Suppressor macrophage treated with lipopolysaccharide for 1 hour (primary cell): Measurements from ENCODE around the gene SYT17.

Experiments used
- DNase-seq, 3 donors: peaks; one replicate each; pipeline ENCODE4 v3.0.0-alpha.2; 2020 to 2022

The SYT17 gene

DNA sequence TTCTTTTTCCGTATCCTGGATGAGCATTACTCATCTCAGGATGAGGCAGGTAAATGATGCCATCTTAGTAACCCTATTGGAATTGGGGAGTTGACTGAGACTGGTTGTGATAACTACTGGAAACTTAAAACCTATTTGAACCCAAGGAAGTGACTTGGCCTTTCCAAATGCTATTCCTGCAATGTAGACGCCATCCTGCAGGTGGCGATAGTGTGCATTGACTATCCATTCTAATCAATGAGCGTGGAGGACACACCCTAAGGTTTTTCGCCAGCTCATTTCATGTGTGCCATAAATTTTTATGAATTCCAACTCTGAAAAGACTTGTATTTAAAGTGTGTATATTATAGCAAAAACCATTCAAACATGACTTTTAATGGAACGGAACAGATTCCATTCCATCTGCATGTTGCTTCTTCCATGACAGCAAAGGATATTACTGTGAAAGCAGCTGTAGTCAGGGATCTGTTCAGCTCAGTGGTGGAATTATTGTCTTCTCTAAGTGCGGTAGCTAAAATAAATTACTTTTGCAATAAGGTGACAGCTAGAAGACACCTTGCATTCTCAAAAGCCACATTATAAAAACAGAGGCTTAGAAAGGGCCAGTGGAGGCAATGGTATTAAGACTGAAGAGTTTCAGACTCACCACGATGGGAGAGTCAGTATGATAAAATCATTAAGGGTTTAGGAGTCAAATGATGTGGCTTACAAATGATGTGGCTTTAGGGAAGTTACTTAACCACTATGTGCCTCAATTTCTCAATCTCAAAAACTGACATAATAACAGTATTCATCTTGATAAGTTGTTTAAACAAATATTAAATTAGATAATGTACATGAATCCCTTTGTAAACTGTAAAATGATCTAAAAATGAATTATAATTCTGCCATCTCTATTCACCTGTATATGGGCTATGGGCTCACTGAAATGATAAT is 55.5 kb downstream of the SYT17 start:
- peak; percentile 47 to 53 (median 52) for DNase-seq

DNA sequence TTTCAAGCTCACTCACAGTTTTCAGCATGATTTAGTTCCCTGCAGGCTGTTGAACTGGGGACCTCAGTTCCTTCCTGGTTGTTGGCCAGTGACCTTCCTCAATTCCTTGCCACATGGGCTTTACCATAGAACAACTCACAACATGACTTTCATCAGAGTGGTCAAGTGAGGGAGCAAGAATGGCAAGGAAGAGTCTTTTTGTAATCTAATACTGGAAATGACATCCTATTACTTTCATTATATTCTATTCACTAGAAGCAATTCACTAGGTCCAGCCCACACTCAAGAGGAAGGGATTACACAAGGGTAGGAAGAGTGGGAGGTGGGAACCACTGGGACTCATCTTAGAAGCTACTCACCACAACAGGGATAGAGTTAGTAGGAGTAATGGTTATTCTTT is 57.6 kb downstream of the SYT17 start:
- DNase-seq = peak; percentile 72 to 89 (median 77)

DNA sequence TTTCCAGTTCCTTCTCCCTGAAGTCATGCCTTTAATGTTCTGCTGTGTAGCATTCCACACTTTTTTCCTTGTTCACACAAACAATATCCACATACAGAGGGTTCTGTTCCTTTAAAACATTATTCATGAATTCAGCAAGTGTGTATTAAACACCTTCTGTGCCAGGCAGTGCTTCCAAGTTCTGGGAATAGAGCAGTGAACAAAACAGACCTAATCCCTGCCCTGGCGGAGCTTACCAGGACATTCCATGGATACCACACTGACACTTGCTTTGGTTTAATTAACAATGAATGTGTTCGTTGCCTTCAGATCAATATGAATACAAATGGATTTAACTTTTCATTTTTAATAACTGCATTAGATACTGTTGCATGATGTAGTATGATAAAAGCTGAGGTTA is 59.6 kb downstream of the SYT17 start:
- no peak for DNase-seq

DNA sequence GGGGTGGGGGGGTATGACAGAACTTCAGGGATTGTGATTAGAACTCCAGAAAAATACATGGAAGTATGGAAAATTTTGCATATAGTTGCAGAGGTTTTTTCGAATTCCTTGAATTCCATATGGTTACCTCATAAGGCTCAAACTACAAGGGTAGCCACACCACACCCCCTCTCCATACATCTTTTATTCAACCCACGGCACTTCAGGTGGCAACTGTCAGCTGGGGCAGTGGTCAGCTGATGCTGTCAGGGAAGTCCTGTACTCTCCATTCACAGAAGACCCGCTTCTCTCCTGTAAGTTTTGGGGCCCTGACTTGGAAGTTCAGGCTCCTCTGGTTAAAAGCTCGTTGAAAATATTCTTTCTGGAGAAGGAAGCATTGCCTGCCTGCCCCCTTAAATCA is 60.0 kb downstream of the SYT17 start:
- DNase-seq = no peak

DNA sequence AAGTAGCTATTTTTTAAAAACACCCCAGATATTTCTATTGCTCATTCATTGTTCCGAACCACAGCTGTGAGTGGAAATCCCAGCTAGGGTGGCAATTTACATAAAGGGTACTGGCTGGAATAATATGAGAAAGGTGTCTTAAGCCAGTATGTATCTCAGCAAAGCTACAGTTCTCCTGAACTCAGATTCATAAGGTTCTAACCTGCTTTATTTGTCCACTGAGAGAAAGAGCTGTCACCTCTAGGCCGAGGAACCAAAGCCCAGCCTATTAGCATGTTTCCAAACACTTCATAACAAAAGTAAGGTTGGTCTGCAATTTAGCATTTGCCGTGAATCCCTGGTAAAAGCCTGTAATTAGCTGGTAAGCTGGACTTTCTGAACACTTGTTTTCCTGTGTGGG is 60.5 kb downstream of the SYT17 start:
- DNase-seq = no peak

DNA sequence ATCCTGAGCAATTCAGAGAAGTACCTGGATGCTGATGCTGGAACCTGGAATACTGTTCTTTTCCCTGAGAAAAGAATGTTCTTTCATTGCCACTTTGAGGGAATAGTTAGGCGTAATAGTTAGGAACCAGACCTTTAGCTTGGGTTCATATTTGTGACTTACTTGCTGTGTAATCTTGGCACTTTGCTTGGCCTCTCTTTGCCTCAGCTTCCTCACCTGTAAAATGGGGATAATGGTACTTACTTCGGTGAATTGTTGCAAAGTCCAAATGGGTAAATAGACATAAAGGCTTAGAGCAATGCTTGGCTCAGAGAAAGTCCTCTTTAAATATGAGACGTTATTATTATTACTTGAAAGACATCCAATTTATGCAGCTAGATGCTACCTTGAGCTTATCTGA is 62.5 kb downstream of the SYT17 start:
- no peak for DNase-seq

DNA sequence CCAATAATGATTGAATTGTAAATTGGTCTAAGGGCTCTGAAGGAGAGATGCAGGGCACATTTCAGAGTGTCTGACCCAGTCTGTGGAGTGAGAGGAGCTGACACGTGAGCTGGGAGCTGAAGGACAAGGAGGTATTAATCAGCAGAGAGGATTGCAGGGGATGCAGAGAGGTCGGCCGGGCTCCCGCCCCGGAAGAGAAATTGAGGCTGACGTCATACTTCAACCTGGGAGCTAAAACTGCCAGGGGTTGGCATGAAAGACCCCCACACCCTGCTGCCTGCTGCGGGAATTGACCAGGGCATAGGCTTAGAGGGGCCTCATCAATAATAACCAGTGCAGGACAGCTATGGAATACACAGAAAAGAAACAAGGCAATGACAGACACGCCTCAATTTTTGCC is 63.8 kb downstream of the SYT17 start:
- no peak for DNase-seq

DNA sequence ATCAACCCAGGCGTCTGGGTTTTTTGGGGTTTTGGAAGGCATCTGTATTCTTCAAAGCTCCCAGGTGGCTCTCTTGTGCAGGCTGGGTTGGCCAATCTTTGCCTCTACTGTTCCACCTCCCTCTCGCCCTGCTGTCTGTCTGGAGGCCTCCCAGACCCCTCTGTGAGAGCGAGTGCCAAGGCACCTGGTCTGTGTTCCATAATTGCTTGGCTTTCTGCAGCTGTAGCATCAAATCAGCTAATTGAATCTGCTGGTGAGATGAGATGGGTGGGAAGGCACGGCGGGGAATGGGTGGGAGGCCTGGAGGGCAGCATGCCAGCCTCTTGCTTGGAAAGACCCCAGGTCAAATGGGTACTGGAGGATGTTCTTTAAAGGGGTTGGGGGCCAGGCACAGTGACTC is 64.9 kb downstream of the SYT17 start:
- no peak for DNase-seq

DNA sequence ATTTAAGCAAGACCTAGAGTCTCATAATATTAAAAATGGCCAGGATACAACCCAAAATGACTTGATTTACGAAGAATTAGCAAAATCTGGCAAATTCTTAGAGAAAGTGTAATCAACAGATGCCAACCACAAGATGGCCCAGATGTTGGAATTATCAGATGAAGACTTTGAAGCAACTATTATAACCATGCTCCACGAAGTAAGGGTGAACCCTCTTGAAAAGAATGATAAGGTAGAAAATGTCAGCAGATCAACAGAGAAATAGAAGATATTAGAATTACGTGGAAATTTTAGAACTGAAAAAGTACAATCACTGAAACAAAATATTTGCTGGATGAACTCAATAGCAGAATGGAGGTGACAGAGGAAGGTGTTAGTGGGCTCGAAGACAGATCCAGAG is 67.4 kb downstream of the SYT17 start:
- no peak for DNase-seq

DNA sequence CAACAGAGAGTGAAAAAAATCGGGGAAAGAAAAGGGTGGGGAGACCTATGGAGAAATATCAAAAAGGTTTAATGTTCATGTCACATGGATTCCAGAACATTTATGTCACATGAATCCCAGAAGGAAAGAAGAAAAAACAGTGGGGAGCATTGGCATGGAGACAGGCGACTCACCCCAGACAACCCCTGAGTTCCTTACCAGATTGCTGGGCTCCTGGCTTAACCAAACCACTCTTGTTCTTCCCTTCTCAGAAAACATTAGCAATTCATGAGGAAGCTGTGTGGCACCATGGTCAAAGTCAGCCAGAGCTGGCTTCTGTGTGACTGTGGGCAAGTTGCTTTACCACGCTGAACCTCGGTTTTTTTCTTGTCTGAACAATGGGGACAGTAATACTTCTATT is 67.8 kb downstream of the SYT17 start:
- no peak for DNase-seq

DNA sequence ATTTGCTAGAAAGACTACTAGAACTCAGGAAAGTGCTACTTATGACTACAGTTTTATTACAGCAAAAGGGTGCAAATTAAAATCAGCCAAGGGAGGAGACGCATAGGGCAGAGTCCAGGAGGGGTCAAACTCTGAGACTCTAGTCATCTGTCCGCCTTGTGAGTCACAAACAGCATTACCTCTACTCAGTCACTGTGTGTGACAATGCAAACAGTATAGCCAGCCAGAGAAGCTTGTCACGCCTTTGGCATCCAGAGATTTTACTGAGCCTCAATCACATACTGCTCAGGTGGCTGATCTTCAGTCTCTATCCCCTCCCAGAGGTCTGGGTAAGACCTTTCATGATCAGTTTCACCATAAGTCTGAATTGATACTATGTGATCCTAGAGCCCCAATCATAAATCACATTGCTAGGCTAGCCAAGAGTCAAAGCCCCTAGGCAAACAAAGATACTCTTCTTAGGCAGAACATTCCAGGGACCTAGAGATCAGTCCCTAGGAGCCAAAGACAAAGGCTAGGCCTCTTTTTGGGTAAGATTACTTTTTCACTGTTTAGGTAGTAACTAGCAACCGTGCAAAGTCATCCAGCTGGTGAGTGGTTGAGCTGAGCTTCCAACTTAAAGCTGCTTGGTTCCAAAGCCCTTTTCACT is 68.6 kb downstream of the SYT17 start:
- no peak for DNase-seq

DNA sequence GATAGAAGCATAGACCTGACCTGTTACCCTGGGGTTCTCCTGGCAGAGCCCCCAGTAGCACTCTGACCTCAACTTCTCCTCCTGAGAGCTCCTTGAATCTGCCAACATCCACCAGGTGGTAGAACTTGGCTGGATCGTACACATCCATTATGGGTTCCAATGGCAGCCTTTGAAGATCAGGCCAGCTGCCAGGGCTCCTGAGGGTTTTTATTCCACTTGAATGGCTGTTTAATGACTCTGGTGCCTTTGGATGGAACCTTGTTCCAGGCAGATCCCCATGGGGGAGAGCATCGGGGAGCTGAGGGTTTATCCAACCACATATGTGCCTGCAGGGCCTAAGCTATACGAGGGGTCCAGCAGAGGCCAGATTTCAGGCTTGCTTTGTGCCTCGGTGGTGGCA is 70.4 kb downstream of the SYT17 start:
- no peak for DNase-seq

DNA sequence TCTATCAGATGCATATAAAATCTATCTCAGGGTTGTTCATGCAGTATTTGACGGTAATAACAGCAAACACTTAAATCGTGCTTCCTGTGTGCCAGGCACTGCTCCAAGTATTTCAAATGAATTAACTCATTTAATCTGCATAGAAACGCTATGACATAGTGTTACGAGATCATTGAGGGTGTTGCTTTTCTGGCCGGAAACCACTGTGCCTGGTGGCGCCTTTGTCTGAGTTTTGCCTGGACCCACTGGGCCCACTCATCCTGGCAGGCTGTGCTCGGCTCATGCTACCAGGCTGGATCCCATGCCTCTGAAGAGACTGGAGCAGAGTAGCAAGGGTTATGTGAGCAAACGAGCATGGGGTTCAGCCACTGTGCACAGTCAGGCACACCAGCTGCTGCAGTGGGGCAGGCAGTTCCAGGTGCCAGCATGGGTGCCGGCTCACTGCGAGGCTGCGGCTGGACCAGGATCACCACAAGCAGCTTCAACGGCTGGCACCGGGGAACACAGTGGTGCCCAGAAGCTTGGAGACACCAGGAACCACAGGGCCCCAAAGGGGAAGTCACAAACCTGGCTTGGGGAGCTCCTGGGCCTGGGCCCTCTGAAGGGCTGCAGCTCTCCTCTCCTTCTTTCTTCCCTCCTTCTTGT is 71.6 kb downstream of the SYT17 start:
- DNase-seq = no peak

DNA sequence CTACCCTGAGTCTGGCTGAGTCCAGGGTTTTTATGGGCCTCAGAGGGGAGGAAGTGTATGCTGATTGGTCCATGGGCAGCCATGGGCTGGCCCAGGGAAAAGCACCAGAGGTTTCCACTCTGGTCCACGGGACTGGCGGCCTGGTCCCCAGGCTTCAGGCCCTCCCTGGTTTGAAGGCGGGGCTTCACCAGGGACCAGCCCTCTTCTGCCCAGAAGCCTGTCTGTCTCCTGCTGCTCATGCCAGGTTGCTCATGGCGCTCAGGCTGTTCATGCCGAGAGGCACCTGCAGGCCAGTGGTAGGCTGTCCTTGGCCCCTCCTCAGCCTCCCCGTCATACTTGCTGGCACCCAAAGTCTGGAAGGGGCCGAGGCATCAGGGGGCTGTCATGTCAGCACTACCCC is 72.5 kb downstream of the SYT17 start:
- DNase-seq = no peak

DNA sequence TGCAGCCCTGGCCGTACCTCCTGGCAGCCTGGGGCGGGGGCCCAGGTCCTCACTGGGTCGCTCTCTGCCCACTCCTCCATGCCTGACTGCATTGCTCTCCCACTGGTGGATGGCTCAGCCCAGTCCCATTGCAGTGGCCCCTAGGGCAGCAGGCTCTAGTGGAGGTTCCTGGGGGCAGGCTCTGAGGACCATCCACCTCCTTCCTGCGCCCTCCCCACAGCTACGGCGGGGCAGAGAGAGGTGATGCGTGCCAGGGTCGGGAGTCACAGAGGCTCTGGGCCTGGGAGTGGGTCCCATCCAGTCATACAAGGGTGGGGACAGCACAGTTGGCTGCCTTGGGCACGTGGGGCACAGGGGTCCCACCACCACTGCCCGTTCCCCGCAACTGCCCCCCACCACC is 73.5 kb downstream of the SYT17 start:
- no peak for DNase-seq

DNA sequence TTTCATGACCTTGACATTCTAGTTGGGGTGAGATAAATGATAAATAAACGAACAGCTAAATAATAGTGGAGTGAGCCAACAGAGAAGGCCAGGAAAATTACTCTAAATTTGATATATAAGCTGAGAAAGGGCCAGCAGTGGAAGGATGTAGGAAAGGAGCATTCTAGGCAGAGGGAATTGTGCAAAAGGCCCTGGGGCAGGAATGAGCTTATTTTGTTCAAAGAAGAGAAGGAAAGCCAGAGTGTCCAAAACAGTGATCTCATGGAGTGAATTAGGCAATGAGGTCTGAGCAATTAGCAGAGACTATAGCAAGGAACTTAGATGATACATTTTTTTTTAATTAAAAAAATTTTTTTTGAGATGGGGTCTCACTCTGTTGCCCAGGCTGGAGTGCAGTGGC is 74.1 kb downstream of the SYT17 start:
- no peak for DNase-seq

DNA sequence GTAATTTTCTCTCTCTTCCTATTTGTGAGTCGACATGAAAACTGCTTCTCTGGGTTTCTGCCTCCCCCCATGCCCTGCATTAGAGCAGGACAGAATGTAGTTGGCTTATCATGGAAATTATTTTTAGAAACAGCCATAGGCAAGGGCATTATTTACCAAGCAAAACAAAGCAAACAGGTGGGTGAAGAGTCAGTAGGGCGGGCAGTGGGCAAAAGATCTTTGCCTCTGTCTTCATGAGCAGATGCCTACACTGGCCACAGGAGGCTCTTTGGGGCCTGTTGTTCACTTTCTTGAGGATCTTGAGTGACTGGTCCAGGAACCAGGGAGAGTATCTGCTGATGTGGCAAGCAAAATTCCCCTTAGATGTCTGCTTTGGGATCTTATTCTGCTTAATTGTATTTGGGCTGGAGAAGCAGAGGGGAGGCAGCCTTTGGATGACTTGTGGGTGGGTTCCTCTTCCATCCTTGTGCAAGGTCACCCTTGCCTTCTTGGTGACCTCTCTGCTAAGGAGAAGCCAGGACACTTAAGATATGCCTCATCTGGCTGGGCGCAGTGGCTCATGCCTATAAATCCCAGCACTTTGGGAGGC is 75.0 kb downstream of the SYT17 start:
- peak; percentile 21 to 43 (median 27) for DNase-seq

DNA sequence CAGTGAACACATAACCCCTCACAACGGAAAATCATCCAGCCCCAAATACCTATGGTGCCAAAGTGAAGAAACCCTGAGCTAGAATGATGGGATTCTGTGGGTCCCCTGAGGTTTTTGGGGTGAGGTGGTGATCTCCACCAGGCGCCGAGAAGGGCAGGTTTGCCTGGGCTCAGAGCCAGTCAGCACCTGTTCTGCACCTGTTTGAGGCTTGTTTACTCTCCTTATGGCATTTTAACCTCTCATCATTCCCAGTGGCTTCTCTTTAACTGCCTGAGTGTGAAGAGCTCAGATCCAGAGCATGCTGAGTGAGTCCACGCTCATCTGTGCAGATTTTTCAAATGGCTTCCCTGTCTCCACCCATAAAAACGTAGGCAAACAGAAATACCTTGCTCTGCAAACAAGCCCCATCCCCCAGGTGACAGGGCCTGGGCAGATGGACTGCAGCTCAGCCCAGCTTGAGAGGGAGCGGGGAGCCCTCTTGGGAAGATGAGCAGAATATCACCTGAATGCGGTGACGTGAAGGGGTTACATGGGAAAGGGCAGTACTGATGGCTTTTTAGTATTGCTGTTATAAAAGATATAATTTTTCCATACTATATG is 77.4 kb downstream of the SYT17 start:
- DNase-seq = no peak

DNA sequence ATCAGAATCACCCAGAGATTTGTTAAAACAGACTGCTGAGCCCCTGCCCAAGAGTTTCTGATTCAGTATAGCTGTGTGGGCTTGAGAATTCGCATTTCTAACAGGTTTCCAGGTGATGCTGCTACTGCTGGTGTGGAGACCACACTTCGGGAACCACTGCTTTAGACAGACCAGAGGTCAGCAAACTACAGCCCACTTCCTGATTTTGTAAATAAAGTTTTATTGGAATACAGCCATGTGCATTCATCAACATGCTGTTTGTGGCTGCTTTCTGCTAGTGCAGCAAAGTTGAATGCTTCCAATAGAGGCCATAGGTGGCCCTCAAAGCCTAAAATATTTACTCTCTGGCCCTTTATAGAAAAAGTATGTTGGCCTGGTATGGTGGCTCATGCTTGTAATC is 84.9 kb downstream of the SYT17 start:
- DNase-seq = no peak

DNA sequence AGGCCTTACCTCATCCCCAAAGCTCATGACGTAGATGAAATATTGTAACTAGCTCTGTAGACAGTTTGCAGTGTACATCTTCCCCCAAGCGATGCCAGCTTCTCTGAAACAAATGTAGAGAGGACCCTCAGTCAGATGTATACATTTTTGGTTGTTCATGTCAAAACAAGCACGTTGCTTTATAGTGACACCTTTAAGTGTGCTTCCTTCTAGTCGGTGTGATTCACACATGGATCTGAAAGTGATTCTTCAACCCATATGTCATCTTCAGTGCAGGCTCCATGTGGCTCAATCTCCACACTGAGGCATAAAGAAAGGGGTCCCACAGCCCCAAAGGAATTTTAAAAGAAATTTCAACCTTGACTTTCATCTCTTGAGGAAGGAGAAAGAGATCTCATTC is 86.6 kb downstream of the SYT17 start:
- DNase-seq = no peak

DNA sequence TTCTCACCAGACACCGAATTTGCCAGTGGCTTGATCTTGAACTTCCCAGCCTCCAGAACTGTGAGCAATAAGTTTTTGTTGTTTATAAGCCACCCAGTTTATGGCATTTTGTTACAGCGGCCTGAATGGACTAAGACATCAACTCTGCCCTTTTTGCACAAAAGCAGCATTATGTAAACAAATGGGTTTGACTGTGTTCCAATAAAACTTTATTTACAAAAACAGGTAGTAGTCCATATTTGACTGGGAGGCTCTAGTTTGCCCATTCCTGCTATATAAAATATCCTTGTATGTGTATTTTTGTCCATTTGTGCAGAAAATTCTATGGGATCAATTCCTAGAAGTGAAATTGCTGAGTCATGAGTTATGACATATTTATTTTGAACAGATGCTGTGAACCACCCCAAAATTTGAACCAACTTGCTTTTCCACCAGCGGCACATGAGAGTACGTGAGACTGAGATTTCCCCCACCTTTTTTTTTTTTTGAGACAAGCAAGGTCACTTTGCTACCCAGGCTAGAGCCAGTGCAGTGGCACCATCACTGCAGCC is 96.2 kb downstream of the SYT17 start:
- no peak for DNase-seq

DNA sequence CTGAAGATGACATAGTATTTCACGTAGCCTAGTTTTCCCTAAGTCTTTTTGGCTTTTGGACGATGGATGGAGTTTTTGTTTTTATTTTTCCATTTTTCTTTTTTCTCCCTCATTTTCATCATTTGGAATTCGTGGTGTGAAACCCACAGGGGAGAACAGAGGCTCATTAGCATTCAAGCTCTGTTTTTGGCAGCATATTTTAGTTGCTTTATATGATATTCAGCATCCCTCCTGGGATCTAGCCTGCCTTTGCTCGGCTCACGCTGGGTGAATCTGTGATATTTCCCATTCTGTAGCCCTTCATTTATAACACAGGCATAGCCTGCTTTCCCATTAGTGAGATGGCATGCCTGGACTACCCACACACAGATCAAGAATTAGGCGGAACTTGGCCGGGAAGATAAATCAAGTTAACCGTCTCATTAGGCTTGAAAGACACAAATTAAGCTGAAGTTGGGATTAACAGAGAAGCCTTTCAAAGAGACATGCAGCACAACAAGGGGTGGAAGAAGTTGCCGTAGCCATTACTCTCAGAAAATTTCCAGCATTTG is 97.4 kb downstream of the SYT17 start:
- DNase-seq = no peak

DNA sequence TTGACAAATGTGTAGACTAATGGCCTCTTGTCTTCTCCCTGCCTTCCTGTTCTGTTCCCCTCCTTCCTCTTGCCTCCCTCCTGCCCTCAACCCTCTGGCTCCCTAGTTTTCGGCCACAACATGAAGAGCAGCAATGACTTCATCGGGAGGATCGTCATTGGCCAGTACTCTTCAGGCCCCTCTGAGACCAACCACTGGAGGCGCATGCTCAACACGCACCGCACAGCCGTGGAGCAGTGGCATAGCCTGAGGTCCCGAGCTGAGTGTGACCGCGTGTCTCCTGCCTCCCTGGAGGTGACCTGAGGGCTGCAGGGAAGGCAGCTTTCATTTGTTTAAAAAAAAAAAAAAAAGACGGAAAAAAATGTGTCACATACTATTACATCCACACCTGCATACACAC is 98.7 kb downstream of the SYT17 start:
- DNase-seq = no peak
